ENCODE results near the gene ZGPAT. TPM values are rescaled to one million over a fixed set of nuclear protein-coding genes. Genes with fewer than 3 reads are reported as not detected.

The ZGPAT gene
- total and polyA plus RNA-seq, 2 of the 13 experiments (the other 11 are each of a cell fraction or from before 2014, with no cell fraction given): 23.0 to 41.9 TPM

DNA sequence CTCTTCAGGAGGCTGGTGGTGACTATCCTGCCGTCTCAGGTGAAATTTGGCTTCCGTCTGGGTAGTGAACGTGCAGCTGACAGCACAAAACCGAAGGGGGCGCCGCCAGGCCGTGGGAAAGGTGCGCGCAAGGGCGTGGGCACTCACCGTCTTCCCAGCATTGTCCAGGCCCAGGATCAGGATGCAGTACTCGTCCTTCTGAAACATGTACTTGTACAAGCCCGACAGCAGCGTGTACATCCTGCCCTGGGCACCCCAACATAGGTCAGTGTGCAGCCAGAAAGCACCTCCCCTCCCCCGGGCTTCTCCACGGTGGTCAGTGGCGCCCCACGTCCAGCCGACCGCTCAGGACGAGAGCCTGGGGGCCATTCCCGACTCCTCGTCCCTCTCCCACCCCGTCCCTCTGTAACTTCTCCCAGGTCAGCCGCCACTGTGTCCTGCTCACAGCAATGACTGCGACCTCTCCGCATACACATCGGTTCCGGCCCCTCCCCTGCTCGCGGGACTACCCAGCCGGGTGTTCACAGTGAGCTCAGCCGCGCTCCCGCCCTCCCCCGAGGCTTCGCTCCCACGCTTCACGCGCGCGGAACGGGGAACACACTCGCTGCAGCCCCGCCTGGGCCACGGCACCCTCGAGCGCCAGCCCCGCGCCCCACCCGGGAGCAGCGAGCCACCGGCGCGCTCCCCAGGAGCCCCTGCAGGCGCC lies 834 bp upstream of the ZGPAT start (continued):
- peak; percentile 53; the same call in 1 of the 2 replicates for TF ChIP-seq RARA (CRISPR knock-in tag; IDR thresholded peaks at IDR 0.05)
- TF ChIP-seq DNMT1 (CRISPR knock-in tag; IDR thresholded peaks at IDR 0.05): peak; percentile 47; the same call in 1 of the 2 replicates
- no peak; the same call in 1 of the 2 replicates for TF ChIP-seq PHF20 (CRISPR knock-in tag; IDR thresholded peaks at IDR 0.05)
- peak; percentile 75 for TF ChIP-seq YEATS2 (CRISPR knock-in tag; IDR thresholded peaks at IDR 0.05; ENCODE audit: borderline replicate concordance)
- TF ChIP-seq, protein P1, sequence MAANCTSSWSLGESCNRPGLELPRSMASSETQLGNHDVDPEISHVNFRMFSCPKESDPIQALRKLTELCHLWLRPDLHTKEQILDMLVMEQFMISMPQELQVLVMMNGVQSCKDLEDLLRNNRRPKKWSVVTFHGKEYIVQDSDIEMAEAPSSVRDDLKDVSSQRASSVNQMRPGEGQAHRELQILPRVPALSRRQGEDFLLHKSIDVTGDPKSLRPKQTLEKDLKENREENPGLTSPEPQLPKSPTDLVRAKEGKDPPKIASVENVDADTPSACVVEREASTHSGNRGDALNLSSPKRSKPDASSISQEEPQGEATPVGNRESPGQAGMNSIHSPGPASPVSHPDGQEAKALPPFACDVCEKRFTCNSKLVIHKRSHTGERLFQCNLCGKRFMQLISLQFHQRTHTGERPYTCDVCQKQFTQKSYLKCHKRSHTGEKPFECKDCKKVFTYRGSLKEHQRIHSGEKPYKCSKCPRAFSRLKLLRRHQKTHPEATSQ (CRISPR knock-in tag; IDR thresholded peaks at IDR 0.05; ENCODE audit: borderline replicate concordance): no peak; the same call in 1 of the 2 replicates
- TF ChIP-seq SAFB2 (CRISPR knock-in tag; IDR thresholded peaks at IDR 0.05; ENCODE audit: borderline replicate concordance, low read depth): peak; percentile 79; the same call in 1 of the 2 replicates
- peak; percentile 76 for TF ChIP-seq GATAD2A (CRISPR knock-in tag; IDR thresholded peaks at IDR 0.05)
- TF ChIP-seq ZNF232 (CRISPR knock-in tag; IDR thresholded peaks at IDR 0.05; ENCODE audit: borderline replicate concordance): no peak
- TF ChIP-seq ZNF10 (CRISPR knock-in tag; IDR thresholded peaks at IDR 0.05; ENCODE audit: borderline replicate concordance, low read depth): no peak
- no peak for TF ChIP-seq ZNF274 (CRISPR knock-in tag; IDR thresholded peaks at IDR 0.05)
- TF ChIP-seq HNF4A (CRISPR knock-in tag; IDR thresholded peaks at IDR 0.05): peak; percentile 28; the same call in 1 of the 2 replicates
- TF ChIP-seq ZNF749 (CRISPR knock-in tag; IDR thresholded peaks at IDR 0.05; ENCODE audit: borderline replicate concordance): 0 out of 2 replicates have a peak, but pooled peaks have one; percentile 24
- peak; percentile 64; the same call in 1 of the 2 replicates for TF ChIP-seq ZNF839 (CRISPR knock-in tag; IDR thresholded peaks at IDR 0.05; ENCODE audit: borderline replicate concordance)
- TF ChIP-seq SIN3A (IDR thresholded peaks at IDR 0.05; ENCODE audit: borderline replicate concordance, low read depth, low read length): peak; percentile 82; the same call in 1 of the 2 replicates
- TF ChIP-seq ZNF468 (CRISPR knock-in tag; IDR thresholded peaks at IDR 0.05): no peak; the same call in none of the 2 replicates
- no peak for TF ChIP-seq POLR2AphosphoS2 (IDR thresholded peaks at IDR 0.05; ENCODE audit: low read depth, low read length)
- no peak for TF ChIP-seq IKZF1 (IDR thresholded peaks at IDR 0.05)
- TF ChIP-seq, protein P2, sequence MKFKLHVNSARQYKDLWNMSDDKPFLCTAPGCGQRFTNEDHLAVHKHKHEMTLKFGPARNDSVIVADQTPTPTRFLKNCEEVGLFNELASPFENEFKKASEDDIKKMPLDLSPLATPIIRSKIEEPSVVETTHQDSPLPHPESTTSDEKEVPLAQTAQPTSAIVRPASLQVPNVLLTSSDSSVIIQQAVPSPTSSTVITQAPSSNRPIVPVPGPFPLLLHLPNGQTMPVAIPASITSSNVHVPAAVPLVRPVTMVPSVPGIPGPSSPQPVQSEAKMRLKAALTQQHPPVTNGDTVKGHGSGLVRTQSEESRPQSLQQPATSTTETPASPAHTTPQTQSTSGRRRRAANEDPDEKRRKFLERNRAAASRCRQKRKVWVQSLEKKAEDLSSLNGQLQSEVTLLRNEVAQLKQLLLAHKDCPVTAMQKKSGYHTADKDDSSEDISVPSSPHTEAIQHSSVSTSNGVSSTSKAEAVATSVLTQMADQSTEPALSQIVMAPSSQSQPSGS (CRISPR knock-in tag; IDR thresholded peaks at IDR 0.05): peak; percentile 9; the same call in 1 of the 2 replicates
- peak; percentile 96 for TF ChIP-seq KDM3A (CRISPR knock-in tag; IDR thresholded peaks at IDR 0.05; ENCODE audit: low read depth)
- TF ChIP-seq AGO1 (IDR thresholded peaks at IDR 0.05; ENCODE audit: low read depth, low read length, poor library complexity, severe bottlenecking): peak; percentile 6
- TF ChIP-seq ZNF567 (CRISPR knock-in tag; IDR thresholded peaks at IDR 0.05; ENCODE audit: borderline replicate concordance): no peak
- TF ChIP-seq ZFP90 (CRISPR knock-in tag; IDR thresholded peaks at IDR 0.05; ENCODE audit: borderline replicate concordance): no peak; the same call in 1 of the 2 replicates
- TF ChIP-seq MYC (CRISPR knock-in tag; IDR thresholded peaks at IDR 0.05; ENCODE audit: borderline replicate concordance): peak; percentile 83
- TF ChIP-seq HNRNPK (IDR thresholded peaks at IDR 0.05; ENCODE audit: low read depth, low read length, poor library complexity, severe bottlenecking): no peak
- TF ChIP-seq ZNF101 (CRISPR knock-in tag; IDR thresholded peaks at IDR 0.05; ENCODE audit: borderline replicate concordance, low read depth): no peak
- 0 out of 2 replicates have a peak, but pooled peaks have one; percentile 3 for TF ChIP-seq ZNF841 (CRISPR knock-in tag; IDR thresholded peaks at IDR 0.05; ENCODE audit: borderline replicate concordance)
- peak; percentile 26; the same call in 1 of the 2 replicates for TF ChIP-seq ZNF383 (CRISPR knock-in tag; IDR thresholded peaks at IDR 0.05; ENCODE audit: borderline replicate concordance)
- peak; percentile 53; the same call in 1 of the 2 replicates for TF ChIP-seq ARNTL (CRISPR knock-in tag; IDR thresholded peaks at IDR 0.05)
